K562 (cell line): ENCODE data around the gene USP22. TPM values are rescaled to one million over a fixed set of nuclear protein-coding genes. Genes with fewer than 3 reads are reported as not detected.

ENCODE experiments used
- ATAC-seq: fragments of 200-7000 bp; cut with Tn5 transposase; 3 replicates; pipeline ENCODE4 v1.9.1; 2020; ENCODE audit warnings: moderate library complexity
- BruUV-seq: library from RNA; stranded (reverse); fragments of 400-500 nt; replicated peaks from 2 replicates; lab custom pipeline; 2021; lab: Mats Ljungman, UMichigan
- CTCF ChIA-PET: fragments of 300-600 bp; formaldehyde crosslinking; extraction: SDS; loops from one replicate; lab custom pipeline; 2021; ENCODE audit warnings: low intra/inter-chr PET ratio; lab: Yijun Ruan, JAX
- POLR2A ChIA-PET: fragments of 300-600, 350-650 bp; sonication (Branson Sonifier 250); formaldehyde crosslinking; extraction: SDS; loops from one replicate; lab custom pipeline; 2021; ENCODE audit warnings: antibody characterized with exemption, inconsistent platforms; lab: Yijun Ruan, JAX
- DNase-seq, 4 experiments: peaks; one replicate each; pipeline versions ENCODE4 v3.0.0 to v3.0.0-alpha.2; 2011 to 2018; ENCODE audit warnings: low spot score in 3 of 4, mixed read lengths in 3 of 4; ENCODE audit errors: extremely low read depth in 1 of 4
- FAIRE-seq: peaks from 2 replicates; lab custom pipeline; 2011; peaks lifted over from hg19 to GRCh38; lab: Jason Lieb, UNC
- H2AFZ ChIP-seq: 2 replicates; pipeline ENCODE4 v1.6.0; 2011; ENCODE audit warnings: low read depth, low read length, control low read depth, inconsistent platforms
- H3K27ac ChIP-seq: fragments of 200-600 bp; 3 replicates; pipeline ENCODE4 v1.8.0; 2011; ENCODE audit warnings: low read depth, mild to moderate bottlenecking, control low read depth, inconsistent platforms, low read length, moderate library complexity, mixed read lengths; ENCODE audit errors: extremely low read depth
- H3K27me3 ChIP-seq, 2 experiments: fragments of 300-600 bp in 1 of 2; 2 replicates in 1 of 2; 3 replicates in 1 of 2; pipeline versions ENCODE4 v1.6.0 to v1.8.0; 2011; ENCODE audit warnings: inconsistent platforms in 2 of 2, low read length in 2 of 2, mild to moderate bottlenecking in 1 of 2, mixed read lengths in 1 of 2, moderate library complexity in 1 of 2; ENCODE audit not compliant: control insufficient read depth in 2 of 2, insufficient read depth in 2 of 2
- H3K36me3 ChIP-seq: fragments of 300-600 bp; 3 replicates; pipeline ENCODE4 v1.8.0; 2011; ENCODE audit warnings: mild to moderate bottlenecking, low read length, inconsistent platforms; ENCODE audit not compliant: control insufficient read depth, insufficient read depth
- H3K4me1 ChIP-seq, 2 experiments: fragments of 200-600 bp in 1 of 2; replicated peaks in 1 of 2; 2 replicates in 1 of 2; 3 replicates in 1 of 2; pipeline versions ENCODE4 v1.5.1 to v1.8.0; 2011; ENCODE audit warnings: inconsistent platforms in 2 of 2, low read length in 2 of 2, mild to moderate bottlenecking in 1 of 2, mixed read lengths in 1 of 2, moderate library complexity in 1 of 2; ENCODE audit not compliant: control insufficient read depth in 2 of 2, insufficient read depth in 2 of 2
- H3K4me2 ChIP-seq: 2 replicates; pipeline ENCODE4 v1.6.1; 2011; ENCODE audit warnings: low read length, control low read depth, inconsistent platforms, mixed read lengths; ENCODE audit not compliant: insufficient read depth
- H3K4me3 ChIP-seq: fragments of 200-600 bp; sonication (generic), shearing (Covaris generic); 2 replicates; pipeline ENCODE4 v1.5.1; 2016; ENCODE audit warnings: control low read depth, inconsistent platforms
- H3K79me2 ChIP-seq: fragments of 200-600 bp; 3 replicates; pipeline ENCODE4 v1.8.0; 2011; ENCODE audit warnings: low read length, inconsistent platforms; ENCODE audit not compliant: control insufficient read depth, insufficient read depth
- H3K9ac ChIP-seq, 2 experiments: 2 replicates each; pipeline versions ENCODE4 v1.6.0 to v1.6.1; 2011; ENCODE audit warnings: low read depth in 2 of 2, low read length in 2 of 2, control low read depth in 1 of 2, inconsistent platforms in 1 of 2, mild to moderate bottlenecking in 1 of 2, mixed read lengths in 1 of 2; ENCODE audit not compliant: insufficient read depth in 1 of 2
- H3K9me1 ChIP-seq: one replicate; pipeline ENCODE4 v1.6.0; 2011; ENCODE audit warnings: inconsistent platforms, mild to moderate bottlenecking, low read length, moderate library complexity; ENCODE audit not compliant: control insufficient read depth, insufficient read depth
- H3K9me3 ChIP-seq: replicated peaks from 2 replicates; pipeline ENCODE4 v1.5.1; 2011; ENCODE audit warnings: low read depth, low read length, inconsistent platforms; ENCODE audit not compliant: control insufficient read depth, insufficient read depth
- H4K20me1 ChIP-seq: replicated peaks from 2 replicates; pipeline ENCODE4 v1.6.1; 2011; ENCODE audit warnings: low read length, inconsistent platforms, mixed read lengths; ENCODE audit not compliant: control insufficient read depth, insufficient read depth
- FOSL1 ChIP-seq: fragments of 200-800 bp; sonication (Bioruptor generic); conservative IDR thresholded peaks from 2 replicates; pipeline ENCODE4 v1.6.1; 2016; ENCODE audit warnings: missing genetic modification characterization, missing compliant biosample characterization
- RAD51 ChIP-seq: fragments of 450-650 bp; IDR thresholded peaks from 2 replicates; pipeline ENCODE4 v1.7.1; 2016; ENCODE audit warnings: low read depth, mild to moderate bottlenecking, borderline replicate concordance
- SPI1 ChIP-seq: IDR thresholded peaks from 2 replicates; pipeline ENCODE4 v1.6.1; 2011; ENCODE audit warnings: low read depth, low read length, control low read depth, borderline replicate concordance
- WGBS: fragments of 100-300 bp; shearing (Covaris generic); methylation state at CpG from one replicate; pipeline ENCODE4 v1.1.6; 2016; ENCODE audit warnings: low coverage, mixed read lengths; ENCODE audit not compliant: insufficient coverage; ENCODE audit errors: missing lambda C conversion rate; 5-methylcytosine and 5-hydroxymethylcytosine counted together
- in situ Hi-C: fragments of 300-500 bp; cut with MboI; formaldehyde crosslinking; loops from 4 replicates; pipeline ENCODE4 v1.15.0; 2018; ENCODE audit warnings: inconsistent platforms, mixed read lengths
- intact Hi-C: fragments of 100-400 bp; cut with micrococcal nuclease; formaldehyde crosslinking; loops from 2 replicates; pipeline ENCODE4 v1.14.2; 2022
- polyA plus RNA-seq, 8 experiments: library from polyadenylated mRNA; depleted of rRNA in 4 of 8; stranded (reverse) in 5 of 8; unstranded in 3 of 8; fragments of >200 nt; fragmentation: Nextera tagmentation in 2 of 8; fragmentation: Illumina TruSeq in 1 of 8; extraction: Ambion mirVana in 2 of 8; extraction: Trizol in 1 of 8; gene quantifications; 2 replicates each; pipeline versions ENCODE4 v1.2.1 to v1.2.3, GENCODE V29; 2011 to 2014; ENCODE audit warnings: inconsistent platforms in 1 of 8, missing spikeins in 1 of 8
- total RNA-seq, 7 experiments: library from RNA; depleted of rRNA in 6 of 7; stranded (reverse); fragments of >200 nt in 6 of 7; fragmentation: Illumina TruSeq in 2 of 7; extraction: Trizol in 2 of 7; gene quantifications; 2 replicates each; pipeline versions ENCODE4 v1.2.1 to v1.2.3, GENCODE V29; 2011 to 2021; ENCODE audit warnings: low replicate concordance in 1 of 7
- TF ChIP-seq, protein P1 (sequence below): fragments of 450-650 bp; formaldehyde crosslinking; IDR thresholded peaks from 2 replicates; pipeline ENCODE4 v1.4.0; 2020; ENCODE audit warnings: mild to moderate bottlenecking, mixed read lengths

Gene USP22
- total and polyA plus RNA-seq, 9 of the 15 experiments (the other 6 are each of a cell fraction or from before 2014, with no cell fraction given): 6.5 to 113 (median 58.9) TPM

DNA sequence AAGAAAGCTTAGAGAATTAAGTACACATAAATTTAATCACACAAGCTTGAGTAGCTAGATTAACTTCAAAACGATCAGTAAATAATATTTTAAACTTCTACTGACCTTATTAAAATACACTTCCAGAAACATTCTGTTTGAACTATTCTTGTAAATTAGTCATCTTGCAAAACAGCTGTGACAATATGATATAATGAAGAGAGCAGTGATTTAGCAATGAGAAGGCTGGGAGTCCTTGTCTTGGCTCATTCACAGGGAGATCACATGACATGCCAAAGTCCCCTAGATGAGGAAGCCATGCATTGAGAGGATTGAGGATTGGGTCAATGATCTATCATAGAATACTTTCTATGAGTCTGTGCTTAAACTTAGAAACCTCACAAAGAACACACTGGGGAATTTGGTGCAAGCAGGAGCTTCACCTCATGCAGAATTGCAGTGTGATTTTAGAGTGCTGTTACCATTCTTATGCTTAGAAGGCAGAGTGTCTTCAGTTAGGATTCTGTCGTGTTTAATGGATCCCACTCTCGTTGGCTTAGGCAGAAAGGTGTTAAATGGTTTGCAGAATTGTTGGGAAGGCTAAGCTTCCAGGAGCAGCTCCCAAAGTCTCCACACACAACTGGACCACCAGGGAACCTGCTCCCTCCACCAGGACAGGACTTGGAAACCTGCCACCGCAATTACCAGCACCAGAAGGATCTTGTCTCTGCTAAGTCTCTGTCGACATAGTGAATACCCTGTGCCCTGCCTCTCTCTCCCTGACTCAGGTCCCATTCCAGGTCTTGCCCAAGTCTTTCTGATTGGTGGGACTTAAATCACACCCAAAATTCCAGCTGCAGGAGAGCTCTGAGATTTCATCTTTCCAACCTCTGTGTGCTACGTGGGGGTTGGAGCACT is 87.1 kb downstream of the USP22 start:
- no peaks in the 10 kb centered on the region for H3K79me2 ChIP-seq
- in situ Hi-C loops: no loop called here
- H3K9me3 ChIP-seq: no peaks in the 10 kb centered on the region
- no peaks in the 10 kb centered on the region for H3K27me3 ChIP-seq
- ChIA-PET POLR2A (no interaction called here), CTCF (no interaction called here)
- H3K36me3 ChIP-seq: peaks cover 27% of the 10 kb centered on the region; the same call in 1 of the 3 replicates
- H3K27ac ChIP-seq: no peak overlapping the region
- H3K4me2 ChIP-seq: no peak overlapping the region
- no peaks in the 10 kb centered on the region for H3K4me1 ChIP-seq
- H3K9me1 ChIP-seq: no peaks in the 10 kb centered on the region
- DNase-seq (no peak), FAIRE-seq (peak; percentile 23), ATAC-seq (no peak)
- no peaks in the 10 kb centered on the region for H4K20me1 ChIP-seq
- intact Hi-C loops: no loop called here
- no peak overlapping the region for H2AFZ ChIP-seq
- H3K4me3 ChIP-seq: no peak overlapping the region
- WGBS: 31% methylated on average over 5 of the region's 6 CpGs
- no TSS peak for BruUV-seq
- no peak overlapping the region for H3K9ac ChIP-seq
- TF ChIP-seq RAD51 (peak; percentile 12; the same call in 1 of the 2 replicates), FOSL1 (tag) (0 out of 2 replicates have a peak, but pooled peaks have one; percentile 32), SPI1 (no peak)
- TF ChIP-seq, protein P1, sequence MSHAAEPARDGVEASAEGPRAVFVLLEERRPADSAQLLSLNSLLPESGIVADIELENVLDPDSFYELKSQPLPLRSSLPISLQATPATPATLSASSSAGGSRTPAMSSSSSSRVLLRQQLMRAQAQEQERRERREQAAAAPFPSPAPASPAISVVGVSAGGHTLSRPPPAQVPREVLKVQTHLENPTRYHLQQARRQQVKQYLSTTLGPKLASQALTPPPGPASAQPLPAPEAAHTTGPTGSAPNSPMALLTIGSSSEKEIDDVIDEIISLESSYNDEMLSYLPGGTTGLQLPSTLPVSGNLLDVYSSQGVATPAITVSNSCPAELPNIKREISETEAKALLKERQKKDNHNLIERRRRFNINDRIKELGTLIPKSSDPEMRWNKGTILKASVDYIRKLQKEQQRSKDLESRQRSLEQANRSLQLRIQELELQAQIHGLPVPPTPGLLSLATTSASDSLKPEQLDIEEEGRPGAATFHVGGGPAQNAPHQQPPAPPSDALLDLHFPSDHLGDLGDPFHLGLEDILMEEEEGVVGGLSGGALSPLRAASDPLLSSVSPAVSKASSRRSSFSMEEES (CRISPR knock-in tag): peak; percentile 66
- TF ChIP-seq, all 486 proteins: peak for 3
